BLaER1 (cell line): ENCODE data around the gene CD274.
"Not testable (repeated sequence)": the region's sequence is repeated elsewhere in the genome, so short reads cannot be mapped to it uniquely, and the experiment has no call there.

ENCODE experiments used
- H3K27ac ChIP-seq: shearing (Covaris generic); formaldehyde crosslinking; 2 replicates; pipeline ENCODE4 v1.8.1; 2022
- H3K27me3 ChIP-seq: shearing (Covaris generic); formaldehyde crosslinking; 2 replicates; pipeline ENCODE4 v1.8.1; 2022
- H3K36me3 ChIP-seq: shearing (Covaris generic); formaldehyde crosslinking; 2 replicates; pipeline ENCODE4 v1.8.1; 2022
- H3K4me1 ChIP-seq: shearing (Covaris generic); formaldehyde crosslinking; 2 replicates; pipeline ENCODE4 v1.8.1; 2022
- H3K4me2 ChIP-seq: shearing (Covaris generic); formaldehyde crosslinking; 2 replicates; pipeline ENCODE4 v1.8.1; 2022
- H3K4me3 ChIP-seq: shearing (Covaris generic); formaldehyde crosslinking; 2 replicates; pipeline ENCODE4 v1.8.1; 2022
- H3K9ac ChIP-seq: shearing (Covaris generic); formaldehyde crosslinking; 2 replicates; pipeline ENCODE4 v1.8.1; 2022
- H3K9me3 ChIP-seq: shearing (Covaris generic); formaldehyde crosslinking; 2 replicates; pipeline ENCODE4 v1.8.1; 2022
- H4K20me1 ChIP-seq: shearing (Covaris generic); formaldehyde crosslinking; 2 replicates; pipeline ENCODE4 v1.8.1; 2022
- Cebpa-rat ChIP-seq: shearing (Covaris generic); IDR thresholded peaks from 2 replicates; pipeline ENCODE4 v1.8.1; 2022

Gene CD274

GRCh38 chr9:5483306-5483705 is 33.0 kb downstream of the CD274 start:
- Histone ChIP-seq H3K9ac (no peak overlapping the region), H3K9me3 (no peaks in the 10 kb centered on the region), H4K20me1 (no peaks in the 10 kb centered on the region), H3K4me3 (no peak overlapping the region), H3K27ac (no peak overlapping the region), H3K27me3 (no peaks in the 10 kb centered on the region), H3K4me2 (no peak overlapping the region), H3K36me3 (no peaks in the 10 kb centered on the region), H3K4me1 (no peaks in the 10 kb centered on the region)
- no peak for TF ChIP-seq Cebpa-rat

- H3K4me2 ChIP-seq: no peak overlapping the region
- no peaks in the 10 kb centered on the region for H3K4me1 ChIP-seq
- no peak for TF ChIP-seq Cebpa-rat
- H3K9me3 ChIP-seq: no peaks in the 10 kb centered on the region
- no peaks in the 10 kb centered on the region for H3K36me3 ChIP-seq
- H3K27me3 ChIP-seq: no peaks in the 10 kb centered on the region
- H3K9ac ChIP-seq: no peak overlapping the region
- no peak overlapping the region for H3K27ac ChIP-seq
- no peak overlapping the region for H3K4me3 ChIP-seq
- H4K20me1 ChIP-seq: no peaks in the 10 kb centered on the region
These were observed 35.2 kb downstream of the CD274 start for GRCh38 chr9:5485378-5486085.

GRCh38 chr9:5486988-5487387 is 36.6 kb downstream of the CD274 start:
- no peaks in the 10 kb centered on the region for H3K27me3 ChIP-seq
- no peak overlapping the region for H3K4me3 ChIP-seq
- H3K4me1 ChIP-seq: no peaks in the 10 kb centered on the region
- H4K20me1 ChIP-seq: no peaks in the 10 kb centered on the region
- no peak overlapping the region for H3K4me2 ChIP-seq
- H3K9me3 ChIP-seq: no peaks in the 10 kb centered on the region
- H3K36me3 ChIP-seq: no peaks in the 10 kb centered on the region
- no peak overlapping the region for H3K27ac ChIP-seq
- TF ChIP-seq Cebpa-rat: no peak
- H3K9ac ChIP-seq: no peak overlapping the region

- Histone ChIP-seq H3K4me1 (no peaks in the 10 kb centered on the region), H4K20me1 (no peaks in the 10 kb centered on the region), H3K27me3 (no peaks in the 10 kb centered on the region), H3K27ac (no peak overlapping the region), H3K9me3 (no peaks in the 10 kb centered on the region), H3K4me2 (no peak overlapping the region), H3K36me3 (no peaks in the 10 kb centered on the region), H3K4me3 (no peak overlapping the region), H3K9ac (no peak overlapping the region)
- no peak for TF ChIP-seq Cebpa-rat
These were observed 38.1 kb downstream of the CD274 start for GRCh38 chr9:5488221-5489008.

GRCh38 chr9:5489630-5490490 is 39.5 kb downstream of the CD274 start:
- Histone ChIP-seq H3K27ac (no peak overlapping the region), H3K9ac (no peak overlapping the region), H3K4me3 (no peak overlapping the region), H3K9me3 (no peaks in the 10 kb centered on the region), H3K4me1 (no peaks in the 10 kb centered on the region), H3K36me3 (no peaks in the 10 kb centered on the region), H3K4me2 (no peak overlapping the region), H4K20me1 (no peaks in the 10 kb centered on the region), H3K27me3 (no peaks in the 10 kb centered on the region)
- no peak for TF ChIP-seq Cebpa-rat

GRCh38 chr9:5492965-5493678 is 42.8 kb downstream of the CD274 start:
- H3K9ac ChIP-seq: no peak overlapping the region
- no peaks in the 10 kb centered on the region for H3K4me1 ChIP-seq
- H3K9me3 ChIP-seq: no peaks in the 10 kb centered on the region
- TF ChIP-seq Cebpa-rat: no peak
- H3K36me3 ChIP-seq: no peaks in the 10 kb centered on the region
- H3K4me2 ChIP-seq: no peak overlapping the region
- no peaks in the 10 kb centered on the region for H3K27me3 ChIP-seq
- no peak overlapping the region for H3K27ac ChIP-seq
- no peak overlapping the region for H3K4me3 ChIP-seq
- no peaks in the 10 kb centered on the region for H4K20me1 ChIP-seq

- no peaks in the 10 kb centered on the region for H3K9me3 ChIP-seq
- no peak overlapping the region for H3K9ac ChIP-seq
- H3K4me2 ChIP-seq: no peak overlapping the region
- no peaks in the 10 kb centered on the region for H3K36me3 ChIP-seq
- H4K20me1 ChIP-seq: no peaks in the 10 kb centered on the region
- H3K4me3 ChIP-seq: no peak overlapping the region
- no peak for TF ChIP-seq Cebpa-rat
- H3K4me1 ChIP-seq: no peaks in the 10 kb centered on the region
- H3K27me3 ChIP-seq: no peaks in the 10 kb centered on the region
- no peak overlapping the region for H3K27ac ChIP-seq
These were observed 43.6 kb downstream of the CD274 start for GRCh38 chr9:5493679-5494511.

- H3K4me2 ChIP-seq, H4K20me1 ChIP-seq, H3K27ac ChIP-seq, H3K4me1 ChIP-seq, H3K27me3 ChIP-seq, H3K9ac ChIP-seq, H3K4me3 ChIP-seq, H3K36me3 ChIP-seq, H3K9me3 ChIP-seq: not testable (repeated sequence)
These were observed 44.4 kb downstream of the CD274 start for GRCh38 chr9:5494765-5495164.

- Histone ChIP-seq H3K9me3 (no peaks in the 10 kb centered on the region), H3K27me3 (no peaks in the 10 kb centered on the region), H4K20me1 (no peaks in the 10 kb centered on the region), H3K9ac (no peak overlapping the region), H3K4me2 (no peak overlapping the region), H3K27ac (no peak overlapping the region), H3K36me3 (peaks cover 12% of the 10 kb centered on the region; the same call in 1 of the 2 replicates), H3K4me3 (no peak overlapping the region), H3K4me1 (peaks cover 12% of the 10 kb centered on the region)
- no peak for TF ChIP-seq Cebpa-rat
These were observed 48.8 kb downstream of the CD274 start for GRCh38 chr9:5499157-5499556.
